H9 (cell line): ENCODE measurements around the gene TGFBRAP1. TPM values are rescaled to one million over a fixed set of nuclear protein-coding genes. Genes with fewer than 3 reads are reported as not detected.

Source experiments
- DNase-seq: peaks from one replicate; pipeline ENCODE4 v3.0.0-alpha.2; 2017
- H2AFZ ChIP-seq: one replicate; pipeline ENCODE4 v1.6.1; 2013; ENCODE audit warnings: mild to moderate bottlenecking, low read length, control low read depth, moderate library complexity
- H2AK5ac ChIP-seq: 2 replicates; pipeline ENCODE4 v1.6.1; 2013; ENCODE audit warnings: low read length, control low read depth, mixed read lengths; ENCODE audit not compliant: insufficient read length
- H2BK120ac ChIP-seq: one replicate; pipeline ENCODE4 v1.6.1; 2013; ENCODE audit warnings: low read depth, mild to moderate bottlenecking, low read length, control low read depth, inconsistent platforms; ENCODE audit not compliant: poor library complexity, severe bottlenecking
- H2BK12ac ChIP-seq: 2 replicates; pipeline ENCODE4 v1.6.1; 2013; ENCODE audit warnings: low read length, control low read depth, mixed read lengths, low read depth; ENCODE audit not compliant: insufficient read length
- H2BK15ac ChIP-seq: 2 replicates; pipeline ENCODE4 v1.6.1; 2013; ENCODE audit warnings: low read depth, low read length, control low read depth
- H2BK20ac ChIP-seq: one replicate; pipeline ENCODE4 v1.6.1; 2013; ENCODE audit warnings: low read depth, mild to moderate bottlenecking, low read length, control low read depth, inconsistent platforms; ENCODE audit not compliant: poor library complexity, severe bottlenecking
- H2BK5ac ChIP-seq: 2 replicates; pipeline ENCODE4 v1.6.1; 2013; ENCODE audit warnings: low read length, control low read depth, mixed read lengths; ENCODE audit not compliant: insufficient read length
- H3K14ac ChIP-seq: 2 replicates; pipeline ENCODE4 v1.6.1; 2013; ENCODE audit warnings: low read length, control low read depth; ENCODE audit not compliant: insufficient read depth
- H3K18ac ChIP-seq: 2 replicates; pipeline ENCODE4 v1.6.1; 2013; ENCODE audit warnings: low read depth, mild to moderate bottlenecking, mixed read lengths, low read length, control low read depth; ENCODE audit not compliant: insufficient read length
- H3K23ac ChIP-seq: 2 replicates; pipeline ENCODE4 v1.6.1; 2013; ENCODE audit warnings: low read length, control low read depth, mixed read lengths, low read depth; ENCODE audit not compliant: insufficient read length
- H3K23me2 ChIP-seq: 2 replicates; pipeline ENCODE4 v1.6.1; 2013; ENCODE audit warnings: low read depth, mild to moderate bottlenecking, mixed read lengths, low read length, control low read depth; ENCODE audit not compliant: insufficient read length, poor library complexity, severe bottlenecking
- H3K27ac ChIP-seq: 2 replicates; pipeline ENCODE4 v1.5.1; 2013; ENCODE audit warnings: low read length, control low read depth, mixed read lengths, low read depth; ENCODE audit not compliant: insufficient read length
- H3K27me3 ChIP-seq: 2 replicates; pipeline ENCODE4 v1.6.1; 2013; ENCODE audit warnings: low read length, control low read depth, inconsistent platforms; ENCODE audit not compliant: insufficient read depth
- H3K4ac ChIP-seq: 2 replicates; pipeline ENCODE4 v1.6.1; 2013; ENCODE audit warnings: low read depth, mild to moderate bottlenecking, control low read depth, inconsistent platforms, low read length, moderate library complexity
- H3K4me1 ChIP-seq: 2 replicates; pipeline ENCODE4 v1.6.1; 2013; ENCODE audit warnings: low read length, control low read depth, inconsistent platforms; ENCODE audit not compliant: insufficient read depth
- H3K4me2 ChIP-seq: 2 replicates; pipeline ENCODE4 v1.6.1; 2013; ENCODE audit warnings: low read length, control low read depth, mixed read lengths; ENCODE audit not compliant: insufficient read length, insufficient read depth
- H3K56ac ChIP-seq: 2 replicates; pipeline ENCODE4 v1.6.1; 2013; ENCODE audit warnings: low read depth, mild to moderate bottlenecking, mixed read lengths, low read length, control low read depth; ENCODE audit not compliant: insufficient read length
- H3K79me1 ChIP-seq: 2 replicates; pipeline ENCODE4 v1.6.1; 2013; ENCODE audit warnings: low read depth, mild to moderate bottlenecking, moderate library complexity, low read length, control low read depth, inconsistent platforms; ENCODE audit not compliant: insufficient read depth, poor library complexity, severe bottlenecking
- H3K79me2 ChIP-seq: 2 replicates; pipeline ENCODE4 v1.6.1; 2013; ENCODE audit warnings: low read length, control low read depth, inconsistent platforms; ENCODE audit not compliant: insufficient read depth
- H3K9ac ChIP-seq: 2 replicates; pipeline ENCODE4 v1.6.1; 2013; ENCODE audit warnings: low read length, control low read depth, mixed read lengths; ENCODE audit not compliant: insufficient read length; ENCODE audit errors: extremely low read depth
- H3K9me3 ChIP-seq: one replicate; pipeline ENCODE4 v1.6.1; 2013; ENCODE audit warnings: low read depth, low read length, inconsistent platforms; ENCODE audit not compliant: control insufficient read depth
- H3T11ph ChIP-seq: one replicate; pipeline ENCODE4 v1.6.1; 2013; ENCODE audit warnings: mild to moderate bottlenecking, low read length, control low read depth, inconsistent platforms
- H4K20me1 ChIP-seq: one replicate; pipeline ENCODE4 v1.6.1; 2013; ENCODE audit not compliant: control insufficient read depth, insufficient read length, insufficient read depth
- H4K5ac ChIP-seq: 2 replicates; pipeline ENCODE4 v1.6.1; 2013; ENCODE audit warnings: low read depth, mild to moderate bottlenecking, mixed read lengths, low read length, control low read depth; ENCODE audit not compliant: insufficient read length
- H4K8ac ChIP-seq: replicated peaks from 2 replicates; pipeline ENCODE4 v1.6.1; 2013; ENCODE audit warnings: low read length, control low read depth, mixed read lengths, low read depth; ENCODE audit not compliant: insufficient read length
- H4K91ac ChIP-seq: 2 replicates; pipeline ENCODE4 v1.6.1; 2013; ENCODE audit warnings: low read depth, mild to moderate bottlenecking, moderate library complexity, mixed read lengths, low read length, control low read depth; ENCODE audit not compliant: insufficient read length
- H3K27ac Mint-ChIP-seq, 3 experiments: 2 replicates in 2 of 3; 3 replicates in 1 of 3; pipeline ENCODE4 v1.8.0; 2020 to 2021; ENCODE audit warnings: mixed read lengths in 3 of 3, mild to moderate bottlenecking in 1 of 3, moderate library complexity in 1 of 3
- H3K27me3 Mint-ChIP-seq: 2 replicates; pipeline ENCODE4 v1.8.0; 2021; ENCODE audit warnings: low read depth, mild to moderate bottlenecking, moderate library complexity, mixed read lengths
- H3K36me3 Mint-ChIP-seq, 3 experiments: 2 replicates in 2 of 3; 3 replicates in 1 of 3; pipeline ENCODE4 v1.8.0; 2020 to 2021; ENCODE audit warnings: low read depth in 3 of 3, mixed read lengths in 3 of 3; ENCODE audit not compliant: insufficient read depth in 1 of 3
- H3K4me1 Mint-ChIP-seq, 2 experiments: 2 replicates each; pipeline ENCODE4 v1.8.0; 2020; ENCODE audit warnings: mixed read lengths in 2 of 2
- H3K4me3 Mint-ChIP-seq, 2 experiments: 2 replicates in 1 of 2; 3 replicates in 1 of 2; pipeline ENCODE4 v1.8.0; 2020 to 2021; ENCODE audit warnings: mild to moderate bottlenecking in 2 of 2, mixed read lengths in 2 of 2, moderate library complexity in 1 of 2
- H3K9me3 Mint-ChIP-seq, 2 experiments: 2 replicates in 1 of 2; 3 replicates in 1 of 2; pipeline ENCODE4 v1.8.0; 2020; ENCODE audit warnings: mild to moderate bottlenecking in 2 of 2, mixed read lengths in 2 of 2, moderate library complexity in 1 of 2
- WGBS: extraction: QIAGEN DNeasy Blood & Tissue Kit; methylation state at CpG from one replicate; pipeline ENCODE4 v1.1.7; 2013; ENCODE audit warnings: missing lambda C conversion rate, low lambda C conversion rate, mixed read lengths; ENCODE audit not compliant: insufficient read length; ENCODE audit errors: extremely low coverage; 5-methylcytosine and 5-hydroxymethylcytosine counted together
- total RNA-seq: library from RNA; stranded (reverse); gene quantifications from 2 replicates; pipeline ENCODE4 v1.2.1, GENCODE V29; 2021
- TF ChIP-seq, protein P1 (sequence below): fragments of 200-600 bp; sonication (generic); conservative IDR thresholded peaks from 3 replicates; pipeline ENCODE4 v1.8.0; 2021; ENCODE audit warnings: antibody characterized with exemption, mild to moderate bottlenecking

The TGFBRAP1 gene
- total RNA-seq, 1 experiment from 2014 or later, result 23.6 TPM

DNA sequence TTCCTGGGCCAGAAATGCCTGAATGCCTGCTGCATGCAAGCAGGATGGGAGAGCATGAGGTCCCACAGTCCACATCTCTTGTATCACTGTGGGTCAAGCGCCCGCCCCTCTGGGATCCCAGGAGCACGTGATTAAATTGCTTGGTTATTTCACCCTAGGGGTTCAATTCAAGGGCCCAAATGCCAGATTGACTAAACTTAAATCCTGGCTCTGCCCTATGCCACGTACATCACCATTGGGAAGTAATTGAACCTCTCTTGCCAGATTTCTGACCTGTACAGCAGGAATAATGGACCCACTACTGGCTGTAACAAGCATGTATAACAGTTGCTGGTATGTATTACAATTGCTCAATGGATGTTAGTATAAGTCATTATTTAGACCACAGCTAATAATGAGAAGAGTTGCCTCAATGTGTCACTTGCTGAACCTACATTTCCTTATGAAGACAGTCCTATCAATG lies 49.4 kb upstream of the TGFBRAP1 start:
- Histone ChIP-seq H3K56ac (no peak overlapping the region), H3K4me1 (no peaks in the 10 kb centered on the region), H3K27me3 (no peaks in the 10 kb centered on the region), H4K5ac (no peak overlapping the region), H3K9me3 (no peaks in the 10 kb centered on the region), H2BK20ac (no peak overlapping the region), H2AK5ac (no peak overlapping the region), H3K79me1 (no peaks in the 10 kb centered on the region), H3K23me2 (no peaks in the 10 kb centered on the region), H2BK12ac (no peak overlapping the region), H3K23ac (no peak overlapping the region), H3K4ac (no peak overlapping the region), H3K14ac (no peak overlapping the region), H3K79me2 (no peaks in the 10 kb centered on the region), H2BK5ac (no peak overlapping the region), H4K91ac (no peak overlapping the region), H2BK15ac (no peak overlapping the region), H2BK120ac (no peak overlapping the region), H4K8ac (no peak overlapping the region), H3K18ac (no peak overlapping the region), H4K20me1 (no peaks in the 10 kb centered on the region), H3K4me2 (no peak overlapping the region), H3K27ac (no peak overlapping the region), H3T11ph (no peak overlapping the region), H3K9ac (no peak overlapping the region), H2AFZ (no peak overlapping the region)
- Mint-ChIP-seq H3K4me3 (no peak overlapping the region), H3K27me3 (no peaks in the 10 kb centered on the region; the same call in 1 of the 2 replicates), H3K4me1 (no peaks in the 10 kb centered on the region), H3K9me3 (no peaks in the 10 kb centered on the region), H3K36me3 (peaks cover 2 to 36% (median 33%) of the 10 kb centered on the region in 3 experiments), H3K27ac (no peak overlapping the region)
- TF ChIP-seq, protein P1, sequence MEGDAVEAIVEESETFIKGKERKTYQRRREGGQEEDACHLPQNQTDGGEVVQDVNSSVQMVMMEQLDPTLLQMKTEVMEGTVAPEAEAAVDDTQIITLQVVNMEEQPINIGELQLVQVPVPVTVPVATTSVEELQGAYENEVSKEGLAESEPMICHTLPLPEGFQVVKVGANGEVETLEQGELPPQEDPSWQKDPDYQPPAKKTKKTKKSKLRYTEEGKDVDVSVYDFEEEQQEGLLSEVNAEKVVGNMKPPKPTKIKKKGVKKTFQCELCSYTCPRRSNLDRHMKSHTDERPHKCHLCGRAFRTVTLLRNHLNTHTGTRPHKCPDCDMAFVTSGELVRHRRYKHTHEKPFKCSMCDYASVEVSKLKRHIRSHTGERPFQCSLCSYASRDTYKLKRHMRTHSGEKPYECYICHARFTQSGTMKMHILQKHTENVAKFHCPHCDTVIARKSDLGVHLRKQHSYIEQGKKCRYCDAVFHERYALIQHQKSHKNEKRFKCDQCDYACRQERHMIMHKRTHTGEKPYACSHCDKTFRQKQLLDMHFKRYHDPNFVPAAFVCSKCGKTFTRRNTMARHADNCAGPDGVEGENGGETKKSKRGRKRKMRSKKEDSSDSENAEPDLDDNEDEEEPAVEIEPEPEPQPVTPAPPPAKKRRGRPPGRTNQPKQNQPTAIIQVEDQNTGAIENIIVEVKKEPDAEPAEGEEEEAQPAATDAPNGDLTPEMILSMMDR, result no peak
- DNase-seq, result no peak
- WGBS, result no CpG with 5 or more reads among the region's 4 CpGs
